GM18858 (cell line): Measurements from ENCODE around the gene PDE7B.
"Not testable (repeated sequence)": the region's sequence is repeated elsewhere in the genome, so short reads cannot be mapped to it uniquely, and the experiment has no call there.

Experiments used
- ATAC-seq: cut with Tn5 transposase; IDR thresholded peaks from one replicate; pipeline ENCODE4 v1.9.1; 2021; ENCODE audit not compliant: unreplicated experiment

Gene PDE7B

DNA sequence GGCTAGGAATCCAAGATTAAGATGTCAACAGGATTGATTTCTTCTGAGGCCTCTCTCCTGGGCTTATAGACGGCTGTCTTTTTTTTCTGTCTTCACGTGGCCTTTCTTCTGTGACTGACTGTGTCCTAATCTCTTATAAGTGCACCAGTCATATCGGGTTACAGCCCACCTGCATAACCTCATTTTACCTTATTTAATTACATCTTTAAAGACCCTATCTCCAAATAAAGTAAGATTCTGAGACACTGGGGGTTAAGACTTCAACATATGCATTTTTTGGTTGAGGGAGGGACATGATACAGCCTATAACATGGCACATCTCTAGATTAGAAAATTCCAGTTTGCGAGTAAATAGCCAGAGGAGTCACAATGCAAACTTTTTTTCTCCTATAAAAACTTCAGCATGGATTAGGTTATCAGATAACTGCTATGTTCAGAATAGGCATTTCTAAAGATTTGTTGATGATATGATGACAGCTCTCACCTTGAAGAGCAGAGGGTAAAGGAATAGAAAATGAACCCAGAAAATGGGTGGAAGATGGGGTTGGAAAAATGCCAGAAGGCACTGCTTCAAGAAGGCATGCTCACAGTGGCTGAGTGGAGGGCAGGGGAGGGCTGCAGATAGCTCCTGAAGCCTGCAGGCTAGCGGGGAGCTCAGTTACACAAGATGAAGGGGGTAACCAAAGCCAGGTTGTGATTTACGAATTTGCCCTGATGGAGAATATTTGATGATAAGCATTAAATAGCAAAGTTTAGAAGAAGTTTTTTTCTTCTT, 8.7 kb upstream of the PDE7B start:
- no peak for ATAC-seq

DNA sequence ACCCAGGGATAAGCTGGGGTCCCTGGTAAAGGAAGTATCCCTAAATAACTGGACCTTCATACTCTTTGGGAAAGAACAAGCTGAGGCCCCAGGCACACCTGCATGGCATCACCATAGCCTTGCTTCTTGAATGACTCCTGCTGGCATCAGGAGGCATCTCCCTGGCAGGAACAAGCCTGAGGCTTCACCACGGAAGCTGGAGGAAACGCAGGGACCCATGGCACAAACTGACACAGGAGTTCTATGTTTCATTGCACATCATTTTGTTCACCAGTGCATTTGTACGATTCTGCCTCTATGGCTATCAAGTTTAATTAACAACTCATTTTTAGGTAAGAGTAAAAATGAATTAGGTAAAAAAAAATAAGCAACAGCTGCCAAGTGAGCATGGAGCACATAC, 619 bp upstream of the PDE7B start:
- ATAC-seq, result no peak

DNA sequence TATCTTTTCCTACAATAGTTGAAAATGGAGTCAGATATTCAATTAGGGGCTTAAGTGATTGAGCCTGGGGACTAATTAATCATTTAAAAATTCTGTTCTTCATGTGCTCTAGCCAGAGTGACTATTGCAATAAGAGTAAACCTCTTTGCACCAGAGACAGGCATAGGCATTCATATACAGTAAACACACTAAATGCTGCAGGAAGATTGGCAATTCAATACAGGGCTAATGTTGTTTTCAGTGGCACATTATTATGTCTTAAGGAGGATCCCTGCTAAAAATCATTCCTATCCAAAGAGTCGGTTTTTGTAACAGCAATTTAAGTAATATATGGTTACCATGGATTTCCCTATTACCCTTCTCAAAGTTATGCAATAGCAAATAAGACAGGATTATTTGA, 1.2 kb downstream of the PDE7B start:
- no peak for ATAC-seq

DNA sequence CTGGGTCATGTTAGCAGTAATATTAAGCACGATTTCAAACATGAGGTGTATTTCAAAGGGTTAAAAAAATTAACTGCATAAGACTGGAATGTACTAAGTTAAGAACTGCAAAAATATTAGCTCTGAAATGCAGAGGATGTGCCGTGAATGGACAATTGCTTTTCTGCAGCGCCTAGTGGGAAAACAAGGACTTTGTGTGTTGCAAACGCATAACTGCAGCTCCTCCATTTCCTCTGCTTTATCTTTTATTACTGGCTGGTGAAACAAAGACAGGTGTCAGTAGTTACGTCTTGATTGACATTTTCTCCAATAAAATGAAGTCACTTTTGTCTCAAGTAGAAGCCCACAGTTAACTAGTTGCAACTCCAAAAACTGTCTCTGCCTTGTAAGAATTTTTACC, 1.7 kb downstream of the PDE7B start:
- ATAC-seq, result no peak

DNA sequence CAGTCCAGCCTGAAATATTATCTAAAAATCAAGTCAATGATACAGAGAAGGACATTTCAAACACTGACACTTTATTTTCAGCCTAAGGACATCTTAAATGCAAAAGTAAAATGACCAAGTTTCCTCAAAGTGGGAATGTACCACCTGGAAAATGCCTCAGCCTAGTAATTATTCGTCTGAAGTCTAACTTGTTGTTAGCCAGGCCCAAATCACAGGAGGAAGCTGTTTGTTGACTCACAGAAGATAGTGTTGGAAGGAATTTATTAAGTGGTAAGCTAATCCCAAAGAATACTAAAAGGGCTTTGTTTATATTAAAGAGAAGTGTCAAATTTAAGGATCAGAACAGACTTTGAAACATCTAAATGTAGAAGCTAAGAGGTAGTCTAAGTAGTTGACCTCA, 2.5 kb downstream of the PDE7B start:
- no peak for ATAC-seq

DNA sequence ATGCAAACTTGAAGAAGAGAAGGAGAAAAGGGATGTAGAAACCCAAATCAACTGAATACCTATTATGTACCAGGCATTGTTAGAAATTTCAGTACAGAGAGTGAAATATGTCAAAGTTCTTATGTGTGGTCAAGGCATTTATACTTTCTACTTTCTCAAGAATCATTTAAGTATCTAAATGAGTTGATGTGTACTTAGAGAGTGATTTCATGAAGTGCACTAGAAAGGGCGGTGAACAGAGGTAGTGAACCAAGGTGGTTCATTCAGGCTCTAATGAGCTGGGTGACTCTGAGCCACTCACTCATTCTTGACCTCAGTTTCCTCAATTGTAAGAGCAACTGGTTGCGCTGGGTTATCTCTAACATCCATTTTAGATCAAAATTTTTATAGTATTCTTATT, 3.3 kb downstream of the PDE7B start:
- ATAC-seq, result no peak

DNA sequence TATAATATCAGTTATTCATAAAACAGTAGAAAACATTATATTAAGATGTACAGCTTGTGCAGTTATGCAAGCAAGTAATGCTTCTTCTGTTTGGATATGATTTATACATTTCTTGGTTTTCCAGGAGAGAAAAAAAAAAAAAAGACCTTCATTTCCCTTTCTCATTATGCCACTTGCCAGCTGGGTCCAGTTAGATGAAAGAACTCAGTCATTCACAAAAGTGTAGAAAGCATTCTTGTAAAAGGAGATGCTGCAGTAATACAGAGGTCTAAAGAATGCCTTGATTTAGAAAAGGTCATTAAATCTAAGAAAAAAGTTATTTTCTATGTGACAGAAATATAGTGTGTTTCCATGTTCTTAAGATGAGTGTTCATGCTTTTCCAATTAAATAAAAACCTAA, 7.4 kb downstream of the PDE7B start:
- no peak for ATAC-seq

DNA sequence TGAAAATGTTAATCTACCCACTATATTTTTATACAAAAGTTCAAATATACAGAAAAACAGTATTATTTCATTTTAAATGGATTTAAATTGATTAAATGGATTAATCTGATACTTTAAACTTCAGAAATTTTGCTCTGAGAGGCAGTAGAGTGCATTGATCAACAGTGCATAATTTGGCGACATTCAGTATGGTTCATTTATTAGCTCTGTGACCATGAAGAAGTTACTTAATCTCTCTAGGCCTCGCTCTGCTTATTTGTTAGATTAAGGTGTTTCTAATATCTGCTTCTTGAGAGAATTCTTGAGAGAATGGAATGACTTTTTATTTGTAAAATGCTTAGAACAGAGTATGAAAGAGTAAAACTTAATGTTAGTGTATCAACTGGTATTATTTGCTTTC, 8.9 kb downstream of the PDE7B start:
- no peak for ATAC-seq

DNA sequence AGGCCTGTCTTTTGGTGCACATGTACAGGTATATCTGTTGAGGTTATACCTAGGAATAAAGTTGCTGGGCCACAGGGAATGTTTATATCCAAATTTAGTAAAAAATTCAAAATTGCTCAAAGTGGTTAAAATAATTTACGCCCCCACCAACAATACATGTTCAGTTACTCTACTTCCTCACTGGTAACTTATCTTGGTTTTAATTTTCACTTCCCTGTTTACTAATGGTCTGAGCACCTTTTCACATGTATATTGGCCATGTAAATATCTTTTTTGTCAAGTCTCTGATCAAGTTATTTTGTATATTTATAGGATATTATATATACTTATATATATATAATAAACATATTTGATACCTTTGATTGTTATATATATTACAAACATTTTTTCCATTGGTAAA, 9.7 kb downstream of the PDE7B start:
- peak; percentile 69 for ATAC-seq

DNA sequence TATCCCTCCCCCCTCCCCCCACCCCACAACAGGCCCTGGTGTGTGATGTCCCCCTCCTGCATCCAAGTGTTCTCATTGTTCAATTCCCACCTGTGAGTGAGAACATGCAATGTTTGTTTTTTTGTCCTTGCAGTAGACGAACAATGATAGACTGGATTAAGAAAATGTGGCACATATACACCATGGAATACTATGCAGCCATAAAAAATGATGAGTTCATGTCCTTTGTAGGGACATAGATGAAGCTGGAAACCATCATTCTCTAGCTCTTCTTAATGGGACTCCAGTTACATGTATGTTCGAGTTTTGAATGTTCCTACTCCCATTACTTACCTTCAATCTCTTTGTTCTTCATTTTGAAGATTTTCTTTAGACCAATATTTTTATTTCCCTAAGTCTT, 13.4 kb downstream of the PDE7B start:
- ATAC-seq, result not testable (repeated sequence)

DNA sequence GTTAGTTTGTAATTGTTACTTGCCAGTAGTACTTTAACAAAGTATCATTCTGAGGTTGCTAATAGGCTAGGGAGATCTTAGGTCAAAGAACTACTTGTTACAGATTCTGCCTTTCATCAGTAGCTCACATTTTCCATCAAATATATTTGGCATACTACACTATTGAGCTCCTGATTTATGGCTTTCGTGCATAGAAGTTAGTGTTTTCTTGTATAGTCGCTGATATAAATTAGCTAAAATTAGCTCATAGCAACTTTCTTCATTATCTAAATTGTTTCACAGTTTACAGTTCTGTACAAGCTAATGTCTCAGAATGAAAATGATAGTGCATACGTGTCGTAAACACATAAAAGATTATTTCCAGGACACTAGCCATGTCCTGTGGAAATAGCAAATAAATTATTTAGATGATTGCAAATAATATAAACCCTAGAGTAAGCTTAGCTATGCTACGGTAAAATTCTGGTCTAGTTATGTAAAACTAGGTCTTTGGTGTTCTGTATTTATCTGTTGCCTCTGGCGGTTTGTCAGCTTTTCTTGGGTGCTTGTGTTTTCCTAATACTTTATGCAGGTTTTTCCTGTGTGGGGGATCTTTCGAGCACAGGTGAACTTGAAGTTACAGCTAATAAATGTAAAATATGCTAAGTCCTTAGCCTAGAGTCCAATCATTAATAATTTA, 15.1 kb downstream of the PDE7B start:
- no peak for ATAC-seq

DNA sequence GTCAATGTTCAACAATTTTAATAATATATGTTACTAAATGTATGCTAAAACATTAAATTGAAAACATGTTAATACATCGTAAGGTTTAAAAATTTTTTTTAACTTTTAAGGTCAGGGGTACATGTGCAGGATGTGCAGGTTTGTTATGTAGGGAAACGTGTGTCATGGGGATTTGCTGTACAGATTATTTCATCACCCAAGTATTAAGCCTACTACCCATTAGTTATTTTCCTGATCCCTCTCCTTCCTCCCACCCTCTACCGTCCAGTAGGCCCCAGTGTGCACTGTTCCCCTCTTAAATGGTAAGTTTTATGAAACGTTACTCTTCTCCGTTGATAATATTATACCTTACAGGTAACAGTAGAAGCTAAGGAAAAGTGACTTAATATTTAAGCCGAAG, 15.8 kb downstream of the PDE7B start:
- no peak for ATAC-seq

DNA sequence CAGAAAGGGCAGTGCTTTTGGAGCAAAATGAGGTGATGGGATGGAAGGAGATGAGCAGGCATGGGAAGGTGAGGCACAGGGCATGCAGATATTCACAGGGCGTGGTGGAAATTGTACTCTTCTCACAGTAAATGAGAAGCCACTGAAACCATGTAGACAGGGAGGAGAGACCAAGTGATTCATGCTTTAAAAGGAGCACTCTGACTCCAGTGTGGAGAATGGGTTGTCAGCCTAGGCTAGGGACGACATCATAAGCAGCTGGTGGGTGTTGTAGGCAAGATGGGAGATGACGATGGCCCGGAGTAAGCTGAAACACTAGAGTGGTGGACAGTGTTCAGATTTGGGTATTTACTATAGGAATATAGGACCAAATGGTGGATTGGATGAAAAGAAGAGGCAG, 18.4 kb downstream of the PDE7B start:
- no peak for ATAC-seq

DNA sequence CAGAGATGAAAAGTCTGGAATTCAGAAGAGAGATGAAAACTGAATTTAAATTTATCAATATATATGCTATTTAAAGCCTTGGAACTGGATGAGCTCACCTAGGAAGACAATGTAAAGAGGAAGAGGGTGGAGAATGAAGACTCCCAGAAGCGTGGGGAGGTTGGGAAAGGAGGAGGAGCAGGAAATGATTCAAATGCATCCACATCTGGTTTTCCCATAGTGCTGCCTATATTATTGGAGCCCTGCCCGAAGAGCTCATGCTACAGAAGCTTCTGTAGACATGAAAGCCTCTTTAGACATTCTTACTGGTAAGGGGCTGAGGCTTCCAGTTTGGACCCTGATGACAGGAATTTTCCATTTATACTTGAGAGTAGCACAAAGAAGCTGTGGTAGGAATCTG, 19.2 kb downstream of the PDE7B start:
- ATAC-seq, result no peak

DNA sequence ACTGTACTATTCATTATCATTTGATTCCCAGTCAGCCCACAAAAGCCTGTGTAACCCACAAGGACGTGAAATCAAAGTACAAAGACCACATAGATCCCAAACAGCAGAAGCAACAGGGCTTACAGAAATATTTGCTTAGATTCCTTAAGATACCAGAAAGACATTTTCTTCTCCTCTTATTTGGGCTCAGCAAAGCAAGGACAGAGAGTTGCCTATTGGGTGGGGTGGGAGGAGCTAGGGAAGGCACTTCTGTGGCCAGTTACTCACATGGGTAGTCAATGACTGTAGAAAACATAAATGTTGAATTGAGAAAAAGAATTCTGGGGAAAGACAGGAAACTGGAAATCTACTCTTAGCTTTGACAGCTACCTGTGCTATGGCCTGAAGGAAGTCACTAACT, 19.8 kb downstream of the PDE7B start:
- no peak for ATAC-seq

DNA sequence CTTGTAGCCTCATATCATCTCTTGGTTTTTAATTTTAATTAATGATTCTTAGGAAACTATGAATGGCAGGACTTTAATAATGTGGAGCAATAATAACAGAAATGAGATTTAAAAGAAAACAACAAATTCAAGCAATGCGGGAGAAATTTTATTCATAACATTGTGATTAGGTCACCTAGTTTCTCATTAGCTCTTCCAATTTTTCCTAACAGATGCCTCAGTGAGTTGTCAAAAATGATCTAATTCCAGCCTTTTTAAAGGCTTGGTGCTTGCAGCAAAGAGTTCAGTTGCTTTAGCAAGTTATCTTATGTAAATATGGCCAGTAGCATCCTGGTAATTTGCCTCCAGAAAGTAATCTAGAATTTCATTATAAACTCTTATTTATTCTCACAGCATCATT, 20.4 kb downstream of the PDE7B start:
- ATAC-seq, result no peak

DNA sequence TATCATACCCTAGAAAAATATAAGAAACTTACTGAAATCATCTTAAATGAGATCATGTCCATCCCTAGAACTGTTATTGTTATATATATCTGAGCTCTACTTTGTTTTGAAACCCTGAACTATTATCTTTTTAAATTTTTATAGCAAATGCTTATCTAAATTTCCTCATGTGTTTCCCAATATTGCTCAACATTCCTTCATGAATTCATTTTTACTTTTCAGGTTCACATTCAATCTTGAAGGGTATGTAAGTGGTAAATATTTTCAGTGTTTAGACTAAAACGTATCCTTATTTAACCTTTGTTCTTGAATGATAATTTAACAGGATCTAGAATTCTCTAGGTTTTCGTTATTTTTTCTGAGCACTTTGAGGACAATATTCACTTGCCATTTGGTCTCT, 23.9 kb downstream of the PDE7B start:
- no peak for ATAC-seq

DNA sequence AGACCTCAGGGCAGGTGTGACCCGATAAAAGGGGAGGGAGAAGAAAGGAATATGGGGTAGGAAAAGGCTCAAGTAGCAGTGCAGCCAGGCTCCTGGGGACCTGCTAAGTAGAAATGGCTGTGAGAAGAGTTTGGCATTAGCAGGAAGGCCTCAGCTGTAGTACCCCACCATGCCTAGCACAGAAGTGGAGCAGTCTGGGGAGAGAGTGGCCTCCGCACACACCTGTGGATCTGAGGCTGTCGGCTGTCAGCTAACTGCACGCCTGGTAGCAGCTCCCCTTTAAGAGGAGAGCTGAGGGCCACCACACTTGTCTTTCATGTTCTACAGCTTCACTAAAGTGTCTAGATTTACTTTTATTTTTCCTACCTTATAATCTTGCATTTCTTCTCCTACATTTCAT, 24.6 kb downstream of the PDE7B start:
- no peak for ATAC-seq

DNA sequence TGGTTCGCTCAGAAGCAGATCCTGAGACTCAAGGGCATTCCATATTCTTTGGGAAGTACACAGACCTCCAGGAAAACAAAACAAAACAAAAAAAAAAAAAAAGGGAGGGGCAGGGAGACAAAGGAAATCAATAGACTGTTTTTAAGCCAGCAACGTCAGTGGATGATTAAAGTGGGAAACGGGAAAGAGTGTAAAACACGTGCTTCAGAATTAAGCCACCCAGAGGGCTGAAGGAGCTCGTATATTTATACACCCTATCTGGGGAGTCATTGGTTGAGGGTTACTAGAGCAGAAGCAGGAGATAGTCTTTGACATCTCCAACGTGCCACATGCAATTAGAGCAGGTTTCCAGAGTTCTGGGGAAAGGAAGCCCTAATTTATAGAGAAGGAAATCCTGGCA, 26.2 kb downstream of the PDE7B start:
- no peak for ATAC-seq

DNA sequence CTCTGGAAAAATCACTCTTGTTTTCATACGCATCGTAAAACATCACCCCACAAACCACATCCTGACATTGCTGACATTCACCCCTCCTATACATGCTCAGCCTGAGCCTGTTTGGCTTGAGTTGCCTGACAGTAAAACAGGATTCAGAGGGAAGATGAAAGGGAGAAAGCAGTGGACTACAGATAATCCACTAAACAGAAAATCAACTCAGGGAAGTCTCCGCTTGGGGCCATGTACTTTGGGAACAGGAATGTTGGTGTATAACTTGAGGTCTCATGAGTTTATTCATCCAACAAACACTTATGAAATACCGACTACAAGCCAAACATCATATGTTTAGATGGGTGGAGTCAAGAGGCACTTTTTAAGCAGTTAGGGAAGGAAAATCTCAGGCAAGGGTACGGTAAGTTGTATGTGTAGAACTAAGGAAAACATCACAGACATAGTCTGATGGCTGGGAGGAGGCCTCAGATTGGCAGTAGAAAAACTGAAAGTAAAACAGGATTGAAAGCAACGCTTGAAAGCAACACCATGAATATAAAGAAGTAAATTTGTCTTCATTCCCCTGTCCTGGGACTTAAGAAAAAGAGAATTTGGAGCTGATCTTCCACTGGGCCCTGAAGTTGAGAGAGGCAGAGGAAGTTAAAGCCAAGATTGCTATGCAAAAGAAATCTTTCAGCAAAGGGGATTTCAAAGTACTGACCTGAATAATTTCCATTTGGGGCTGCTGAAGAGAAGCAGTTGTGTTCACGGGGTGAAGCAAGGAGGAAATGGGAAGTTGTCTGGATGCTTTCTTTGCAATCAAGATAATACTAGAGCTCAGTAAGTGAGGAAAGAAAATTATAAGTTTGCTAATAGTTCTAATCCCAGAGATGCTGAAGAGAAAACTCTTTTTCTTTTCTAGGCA, 28.8 kb downstream of the PDE7B start:
- peak; percentile 92 for ATAC-seq

DNA sequence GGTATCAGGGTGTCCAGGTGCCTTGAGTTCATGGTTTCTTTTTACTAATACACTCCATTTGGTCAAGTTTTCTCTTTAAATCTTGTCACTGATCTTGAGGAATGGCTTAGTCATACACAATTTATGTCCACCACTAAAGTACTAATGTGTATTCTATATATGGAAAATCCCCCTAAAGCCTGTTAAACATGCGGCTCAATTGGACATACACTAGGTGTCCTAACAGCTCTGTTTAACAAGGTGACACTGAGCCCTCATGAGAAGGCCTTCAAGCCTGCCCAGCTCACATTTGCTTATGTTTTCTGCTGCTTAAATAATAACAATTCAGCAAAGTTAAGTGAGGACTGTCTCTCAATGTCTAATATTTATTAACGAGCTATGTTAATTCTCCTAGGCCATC, 31.5 kb downstream of the PDE7B start:
- no peak for ATAC-seq

DNA sequence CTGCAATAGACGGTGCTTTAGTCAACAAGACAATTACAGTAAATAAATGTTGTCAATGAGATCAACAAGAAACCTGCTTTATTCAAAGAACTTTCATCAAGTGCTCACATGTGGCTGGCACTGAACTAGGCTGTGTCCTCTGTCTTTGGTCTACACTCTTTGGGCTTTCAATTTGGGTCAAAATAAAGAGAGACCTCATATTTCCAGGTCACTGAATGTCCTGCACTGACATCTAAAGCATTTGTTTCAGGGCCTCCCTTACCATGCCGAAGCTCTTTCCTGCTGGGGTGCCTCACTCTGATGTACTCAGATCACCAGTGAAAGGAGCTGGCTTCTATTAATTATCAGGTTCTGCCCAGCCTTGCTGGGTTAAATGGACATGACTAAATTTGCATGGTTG, 32.0 kb downstream of the PDE7B start:
- ATAC-seq, result no peak
